Liver (tissue), 9 donors: Measurements from ENCODE around the gene TRO. TPM values are rescaled to one million over a fixed set of nuclear protein-coding genes. Genes with fewer than 3 reads are reported as not detected.

Source experiments
- DNase-seq: peaks from one replicate; pipeline ENCODE4 v3.0.0-alpha.2; 2017; ENCODE audit warnings: low spot score
- H3K27ac ChIP-seq, 2 donors: one replicate each; pipeline ENCODE4 v1.7.0; 2013; ENCODE audit warnings: inconsistent platforms in 2 of 2, low read length in 2 of 2, control low read depth in 1 of 2, low read depth in 1 of 2, mild to moderate bottlenecking in 1 of 2
- H3K27me3 ChIP-seq, 4 donors: one replicate each; pipeline versions ENCODE4 v1.6.1 to v1.7.0; 2013; ENCODE audit warnings: low read length in 3 of 4, inconsistent platforms in 1 of 4, mild to moderate bottlenecking in 1 of 4, moderate library complexity in 1 of 4; ENCODE audit not compliant: control insufficient read depth in 4 of 4, insufficient read depth in 4 of 4
- H3K36me3 ChIP-seq, 4 donors: one replicate each; pipeline versions ENCODE4 v1.6.1 to v1.7.0; 2013; ENCODE audit warnings: low read length in 3 of 4, mild to moderate bottlenecking in 3 of 4, low read depth in 1 of 4, moderate library complexity in 1 of 4; ENCODE audit not compliant: control insufficient read depth in 4 of 4, insufficient read depth in 3 of 4
- H3K4me1 ChIP-seq, 4 donors: one replicate each; pipeline versions ENCODE4 v1.6.1 to v1.7.0; 2013; ENCODE audit warnings: low read length in 3 of 4, mild to moderate bottlenecking in 3 of 4, moderate library complexity in 1 of 4; ENCODE audit not compliant: control insufficient read depth in 4 of 4, insufficient read depth in 4 of 4
- H3K4me3 ChIP-seq, 3 donors: one replicate each; pipeline versions ENCODE4 v1.6.1 to v1.7.0; 2013; ENCODE audit warnings: low read length in 3 of 3, control low read depth in 1 of 3, low read depth in 1 of 3, mild to moderate bottlenecking in 1 of 3
- H3K9ac ChIP-seq, 2 donors: one replicate each; pipeline ENCODE4 v1.7.0; 2013; ENCODE audit warnings: low read length in 2 of 2, mild to moderate bottlenecking in 2 of 2, moderate library complexity in 2 of 2, control low read depth in 1 of 2, low read depth in 1 of 2
- H3K9me3 ChIP-seq, 4 donors: one replicate each; pipeline versions ENCODE4 v1.6.1 to v1.7.0; 2013; ENCODE audit warnings: low read length in 3 of 4; ENCODE audit not compliant: control insufficient read depth in 4 of 4
- ATF3 ChIP-seq: IDR thresholded peaks from 2 replicates; pipeline ENCODE4 v1.6.1; 2016; ENCODE audit warnings: antibody characterized with exemption
- EGR1 ChIP-seq, 2 donors: IDR thresholded peaks; 2 replicates each; pipeline ENCODE4 v1.6.1; 2016 to 2018; ENCODE audit warnings: antibody characterized with exemption in 2 of 2, low read depth in 2 of 2
- FOXA1 ChIP-seq: IDR thresholded peaks from 2 replicates; pipeline ENCODE4 v1.6.1; 2016; ENCODE audit warnings: antibody characterized with exemption
- FOXA2 ChIP-seq: IDR thresholded peaks from 2 replicates; pipeline ENCODE4 v1.6.1; 2016; ENCODE audit warnings: antibody characterized with exemption
- GABPA ChIP-seq, 2 donors: IDR thresholded peaks in 1 of 2; conservative IDR thresholded peaks in 1 of 2; 2 replicates each; pipeline ENCODE4 v1.6.1; 2016; ENCODE audit warnings: antibody characterized with exemption in 2 of 2, mild to moderate bottlenecking in 1 of 2, moderate library complexity in 1 of 2
- HNF4A ChIP-seq, 2 donors: conservative IDR thresholded peaks; 2 replicates each; pipeline ENCODE4 v1.6.1; 2016; ENCODE audit warnings: antibody characterized with exemption in 2 of 2, mild to moderate bottlenecking in 2 of 2
- HNF4G ChIP-seq: IDR thresholded peaks from 2 replicates; pipeline ENCODE4 v1.6.1; 2016; ENCODE audit warnings: antibody characterized with exemption
- JUND ChIP-seq, 2 donors: IDR thresholded peaks; 2 replicates each; pipeline ENCODE4 v1.6.1; 2016; ENCODE audit warnings: antibody characterized with exemption in 2 of 2
- NR2F2 ChIP-seq: IDR thresholded peaks from 2 replicates; pipeline ENCODE4 v1.6.1; 2016; ENCODE audit warnings: antibody characterized with exemption
- REST ChIP-seq: IDR thresholded peaks from 2 replicates; pipeline ENCODE4 v1.6.1; 2016; ENCODE audit warnings: antibody characterized with exemption, mild to moderate bottlenecking
- RXRA ChIP-seq, 2 donors: IDR thresholded peaks; 2 replicates each; pipeline ENCODE4 v1.6.1; 2017 to 2018; ENCODE audit warnings: antibody characterized with exemption in 2 of 2, mild to moderate bottlenecking in 1 of 2
- YY1 ChIP-seq: IDR thresholded peaks from 2 replicates; pipeline ENCODE4 v1.6.1; 2016; ENCODE audit warnings: antibody characterized with exemption, mild to moderate bottlenecking
- WGBS: extraction: QIAGEN DNeasy Blood & Tissue Kit; methylation state at CpG from one replicate; pipeline ENCODE4 v1.1.7; 2013; 5-methylcytosine and 5-hydroxymethylcytosine counted together
- polyA plus RNA-seq, 2 donors: library from polyadenylated mRNA; stranded (reverse) in 1 of 2; unstranded in 1 of 2; fragments of 200-250 nt in 1 of 2; fragments of >200 nt in 1 of 2; fragmentation: Nextera tagmentation in 1 of 2; extraction: Ambion mirVana in 1 of 2; gene quantifications; one replicate each; pipeline versions ENCODE4 v1.2.1 to v1.2.3, GENCODE V29; 2013 to 2015
- total RNA-seq, 2 donors: library from RNA; depleted of rRNA; stranded (reverse); fragments of >200 nt; gene quantifications; one replicate each; pipeline ENCODE4 v1.2.3, GENCODE V29; 2014
- TF ChIP-seq, protein P1 (sequence below): fragments of 150-350 bp; IDR thresholded peaks from 2 replicates; pipeline ENCODE4 v1.5.1; 2017; ENCODE audit warnings: improper control_type of control experiment, low read depth, low read length; ENCODE audit not compliant: missing input control
- donor health status: healthy.
- donor health status: healthy.
- donor health status: healthy.
- donor health status: healthy.
- donor health status: healthy.

Gene TRO
- total and polyA plus RNA-seq, 4 donors = 0.35 to 5.3 (median 1.3) TPM

DNA sequence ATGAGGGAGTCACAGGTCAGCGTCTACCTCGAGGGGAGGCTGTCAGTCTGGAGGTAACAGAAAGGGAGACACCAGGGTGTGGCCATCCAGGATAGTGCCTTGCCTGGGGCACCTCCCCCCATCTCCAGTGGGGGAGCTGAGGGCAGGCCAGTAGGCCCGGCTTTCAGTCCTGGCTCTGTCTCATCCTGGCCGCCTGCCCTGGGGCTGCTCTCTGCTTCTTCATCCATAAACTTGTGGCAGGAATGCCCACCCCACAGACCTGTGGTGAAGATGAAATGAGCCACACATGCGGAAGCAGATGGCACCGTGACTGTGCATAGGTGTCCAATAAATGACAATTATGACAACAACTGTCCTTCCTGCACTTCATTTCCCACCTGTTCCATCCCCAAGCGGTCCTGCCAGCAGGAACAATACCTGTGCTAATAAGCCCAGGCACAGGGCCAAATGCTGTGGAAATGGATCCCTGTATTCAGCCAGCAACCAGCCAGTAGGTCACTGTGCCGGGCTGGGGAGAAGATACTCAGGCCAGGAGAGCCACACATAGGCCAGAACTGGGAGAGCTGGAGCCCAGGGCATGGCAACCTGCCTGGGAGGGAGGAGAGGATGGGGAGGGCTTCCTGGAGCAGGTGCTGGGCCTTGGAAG, 30.2 kb downstream of the TRO start:
- H3K4me3 ChIP-seq = no peak overlapping the region
- TF ChIP-seq FOXA1 (no peak), REST (no peak), EGR1 (IDR thresholded peaks at IDR 0.05; ENCODE audit: low read depth in 2 of 2) (no peak), RXRA (IDR thresholded peaks at IDR 0.05) (no peak), HNF4A (conservative IDR thresholded peaks at IDR 0.05) (no peak), YY1 (no peak), HNF4G (no peak), GABPA (IDR thresholded peaks at IDR 0.05 in 1 of 2, conservative IDR thresholded peaks at IDR 0.05 in 1 of 2) (no peak), ATF3 (no peak), JUND (IDR thresholded peaks at IDR 0.05) (no peak), FOXA2 (no peak), NR2F2 (no peak)
- TF ChIP-seq, protein P1, sequence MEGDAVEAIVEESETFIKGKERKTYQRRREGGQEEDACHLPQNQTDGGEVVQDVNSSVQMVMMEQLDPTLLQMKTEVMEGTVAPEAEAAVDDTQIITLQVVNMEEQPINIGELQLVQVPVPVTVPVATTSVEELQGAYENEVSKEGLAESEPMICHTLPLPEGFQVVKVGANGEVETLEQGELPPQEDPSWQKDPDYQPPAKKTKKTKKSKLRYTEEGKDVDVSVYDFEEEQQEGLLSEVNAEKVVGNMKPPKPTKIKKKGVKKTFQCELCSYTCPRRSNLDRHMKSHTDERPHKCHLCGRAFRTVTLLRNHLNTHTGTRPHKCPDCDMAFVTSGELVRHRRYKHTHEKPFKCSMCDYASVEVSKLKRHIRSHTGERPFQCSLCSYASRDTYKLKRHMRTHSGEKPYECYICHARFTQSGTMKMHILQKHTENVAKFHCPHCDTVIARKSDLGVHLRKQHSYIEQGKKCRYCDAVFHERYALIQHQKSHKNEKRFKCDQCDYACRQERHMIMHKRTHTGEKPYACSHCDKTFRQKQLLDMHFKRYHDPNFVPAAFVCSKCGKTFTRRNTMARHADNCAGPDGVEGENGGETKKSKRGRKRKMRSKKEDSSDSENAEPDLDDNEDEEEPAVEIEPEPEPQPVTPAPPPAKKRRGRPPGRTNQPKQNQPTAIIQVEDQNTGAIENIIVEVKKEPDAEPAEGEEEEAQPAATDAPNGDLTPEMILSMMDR = no peak
- DNase-seq = no peak
- H3K36me3 ChIP-seq = peaks cover 0 to 24% (median 11%) of the 10 kb centered on the region in 4 donors
- H3K9me3 ChIP-seq = no peaks in the 10 kb centered on the region
- no peak overlapping the region for H3K9ac ChIP-seq
- H3K4me1 ChIP-seq = no peaks in the 10 kb centered on the region
- no peak overlapping the region for H3K27ac ChIP-seq
- no peaks in the 10 kb centered on the region for H3K27me3 ChIP-seq
- 70% methylated on average over 8 of the region's 8 CpGs for WGBS

DNA sequence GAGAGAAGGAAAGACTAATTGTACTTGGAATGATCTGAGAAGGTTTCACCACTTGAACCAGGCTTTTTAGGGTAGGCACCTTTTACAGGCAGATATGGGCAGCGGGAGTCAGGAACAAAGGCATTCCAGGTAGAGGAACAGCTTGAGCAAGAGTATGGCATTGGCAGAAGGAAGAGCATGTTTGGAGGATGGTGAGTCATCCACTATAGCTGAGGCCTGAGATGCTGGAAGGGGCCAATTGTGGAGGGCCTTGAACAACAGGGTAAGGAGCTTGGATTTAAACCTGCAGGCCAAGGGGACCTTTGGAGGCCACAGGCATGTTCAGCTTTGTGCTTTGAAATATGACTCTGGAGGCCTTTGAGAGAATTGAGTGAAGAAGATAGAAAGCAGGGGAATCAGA, 41.1 kb downstream of the TRO start:
- no peak for DNase-seq
- Histone ChIP-seq H3K36me3 (peaks cover 0 to 15% (median 6%) of the 10 kb centered on the region in 4 donors), H3K9me3 (no peaks in the 10 kb centered on the region), H3K4me3 (no peak overlapping the region), H3K4me1 (no peaks in the 10 kb centered on the region), H3K27me3 (peaks cover 0 to 4% (median 0%) of the 10 kb centered on the region in 4 donors), H3K9ac (no peak overlapping the region), H3K27ac (no peak overlapping the region)
- 93% methylated on average over 1 of the region's 1 CpG for WGBS
- no peak for TF ChIP-seq FOXA1
